Smooth muscle cell (in vitro differentiated cells): Measurements from ENCODE around the gene C11orf58. TPM values are rescaled to one million over a fixed set of nuclear protein-coding genes. Genes with fewer than 3 reads are reported as not detected.

Experiments used
- DNase-seq: peaks from one replicate; lab custom pipeline; 2025; ENCODE audit not compliant: unreplicated experiment; lab: John Stamatoyannopoulos, UW
- H2AFZ ChIP-seq: fragments of 200-600 bp; sonication (generic); 2 replicates; pipeline ENCODE4 v1.6.0; 2016; ENCODE audit warnings: antibody characterized with exemption, low read depth, mild to moderate bottlenecking
- H3F3A ChIP-seq: fragments of 200-600 bp; sonication (generic); 2 replicates; pipeline ENCODE4 v1.6.0; 2017; ENCODE audit warnings: antibody characterized with exemption, low read depth
- H3K27ac ChIP-seq: fragments of 200-600 bp; sonication (generic); 2 replicates; pipeline ENCODE4 v1.5.1; 2016; ENCODE audit warnings: low read depth, mild to moderate bottlenecking
- H3K27me3 ChIP-seq: fragments of 200-600 bp; sonication (generic); 2 replicates; pipeline ENCODE4 v1.6.1; 2016; ENCODE audit warnings: low read depth, mild to moderate bottlenecking
- H3K36me3 ChIP-seq: fragments of 200-600 bp; sonication (generic); 2 replicates; pipeline ENCODE4 v1.5.1; 2016; ENCODE audit warnings: low read depth
- H3K4me1 ChIP-seq: fragments of 200-600 bp; sonication (generic); 2 replicates; pipeline ENCODE4 v1.5.1; 2016; ENCODE audit warnings: low read depth
- H3K4me2 ChIP-seq: fragments of 200-600 bp; sonication (generic); 2 replicates; pipeline ENCODE4 v1.6.0; 2016; ENCODE audit warnings: mild to moderate bottlenecking
- H3K4me3 ChIP-seq: fragments of 200-600 bp; sonication (generic); 2 replicates; pipeline ENCODE4 v1.5.1; 2016; ENCODE audit warnings: mild to moderate bottlenecking
- H3K79me2 ChIP-seq: fragments of 200-600 bp; sonication (generic); 2 replicates; pipeline ENCODE4 v1.6.0; 2016; ENCODE audit warnings: low read depth, mild to moderate bottlenecking
- H3K9ac ChIP-seq: fragments of 200-600 bp; sonication (generic); 2 replicates; pipeline ENCODE4 v1.6.0; 2016; ENCODE audit warnings: low read depth
- H3K9me3 ChIP-seq: fragments of 200-600 bp; sonication (generic); replicated peaks from 2 replicates; pipeline ENCODE4 v1.5.1; 2016; ENCODE audit warnings: low read depth
- H4K20me1 ChIP-seq: fragments of 200-600 bp; sonication (generic); 2 replicates; pipeline ENCODE4 v1.6.0; 2016; ENCODE audit warnings: low read depth
- WGBS: methylation state at CpG from one replicate; pipeline ENCODE4 v1.1.7; 2016; ENCODE audit warnings: low lambda C conversion rate; 5-methylcytosine and 5-hydroxymethylcytosine counted together
- polyA plus RNA-seq: library from polyadenylated mRNA; unstranded; fragments of >200 nt; fragmentation: Nextera tagmentation; extraction: Ambion mirVana; gene quantifications from 2 replicates; pipeline ENCODE4 v1.2.1, GENCODE V29; 2016
- total RNA-seq: library from RNA; depleted of rRNA; stranded (reverse); fragments of >200 nt; gene quantifications from 2 replicates; pipeline ENCODE4 v1.2.3, GENCODE V29; 2014
- TF ChIP-seq, protein P1 (sequence below): fragments of 200-600 bp; sonication (generic); IDR thresholded peaks from 2 replicates; pipeline ENCODE4 v1.5.1; 2017; ENCODE audit warnings: borderline replicate concordance, mild to moderate bottlenecking, antibody characterized with exemption; ENCODE audit not compliant: insufficient read depth, poor library complexity, severe bottlenecking

Gene C11orf58
- total and polyA plus RNA-seq, 2 experiments from 2014 or later = 174 to 183 TPM

DNA sequence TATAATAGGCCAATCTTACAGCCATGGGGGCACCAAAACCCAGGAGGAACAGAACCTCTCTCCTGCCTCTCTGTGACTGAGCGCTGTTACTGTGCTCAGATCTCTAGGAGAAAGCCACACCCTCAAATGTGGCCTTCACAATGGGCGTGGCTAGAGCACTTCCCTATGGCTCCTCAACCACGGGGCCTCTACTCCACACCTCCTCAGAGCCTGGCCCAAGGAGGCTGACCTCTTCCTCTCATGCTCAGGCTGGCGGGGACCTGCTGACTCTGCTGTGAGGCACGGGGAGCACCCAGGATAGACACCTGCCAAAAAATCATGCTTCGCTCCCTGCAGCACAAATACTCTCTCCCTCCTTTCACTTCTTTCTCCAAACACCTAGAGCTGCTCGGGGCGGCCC is 41.0 kb downstream of the C11orf58 start:
- no peaks in the 10 kb centered on the region for H3K27me3 ChIP-seq
- TF ChIP-seq, protein P1, sequence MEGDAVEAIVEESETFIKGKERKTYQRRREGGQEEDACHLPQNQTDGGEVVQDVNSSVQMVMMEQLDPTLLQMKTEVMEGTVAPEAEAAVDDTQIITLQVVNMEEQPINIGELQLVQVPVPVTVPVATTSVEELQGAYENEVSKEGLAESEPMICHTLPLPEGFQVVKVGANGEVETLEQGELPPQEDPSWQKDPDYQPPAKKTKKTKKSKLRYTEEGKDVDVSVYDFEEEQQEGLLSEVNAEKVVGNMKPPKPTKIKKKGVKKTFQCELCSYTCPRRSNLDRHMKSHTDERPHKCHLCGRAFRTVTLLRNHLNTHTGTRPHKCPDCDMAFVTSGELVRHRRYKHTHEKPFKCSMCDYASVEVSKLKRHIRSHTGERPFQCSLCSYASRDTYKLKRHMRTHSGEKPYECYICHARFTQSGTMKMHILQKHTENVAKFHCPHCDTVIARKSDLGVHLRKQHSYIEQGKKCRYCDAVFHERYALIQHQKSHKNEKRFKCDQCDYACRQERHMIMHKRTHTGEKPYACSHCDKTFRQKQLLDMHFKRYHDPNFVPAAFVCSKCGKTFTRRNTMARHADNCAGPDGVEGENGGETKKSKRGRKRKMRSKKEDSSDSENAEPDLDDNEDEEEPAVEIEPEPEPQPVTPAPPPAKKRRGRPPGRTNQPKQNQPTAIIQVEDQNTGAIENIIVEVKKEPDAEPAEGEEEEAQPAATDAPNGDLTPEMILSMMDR = no peak
- no peak overlapping the region for H3K4me2 ChIP-seq
- H3K9ac ChIP-seq = no peak overlapping the region
- H3K4me1 ChIP-seq = peaks cover 3% of the 10 kb centered on the region
- DNase-seq = no peak
- no peak overlapping the region for H3K27ac ChIP-seq
- H3K36me3 ChIP-seq = no peaks in the 10 kb centered on the region
- H3F3A ChIP-seq = no peaks in the 10 kb centered on the region
- H4K20me1 ChIP-seq = no peaks in the 10 kb centered on the region
- WGBS = 82% methylated on average over 8 of the region's 8 CpGs
- no peak overlapping the region for H2AFZ ChIP-seq
- H3K4me3 ChIP-seq = no peak overlapping the region
- no peaks in the 10 kb centered on the region for H3K9me3 ChIP-seq
- H3K79me2 ChIP-seq = no peaks in the 10 kb centered on the region

DNA sequence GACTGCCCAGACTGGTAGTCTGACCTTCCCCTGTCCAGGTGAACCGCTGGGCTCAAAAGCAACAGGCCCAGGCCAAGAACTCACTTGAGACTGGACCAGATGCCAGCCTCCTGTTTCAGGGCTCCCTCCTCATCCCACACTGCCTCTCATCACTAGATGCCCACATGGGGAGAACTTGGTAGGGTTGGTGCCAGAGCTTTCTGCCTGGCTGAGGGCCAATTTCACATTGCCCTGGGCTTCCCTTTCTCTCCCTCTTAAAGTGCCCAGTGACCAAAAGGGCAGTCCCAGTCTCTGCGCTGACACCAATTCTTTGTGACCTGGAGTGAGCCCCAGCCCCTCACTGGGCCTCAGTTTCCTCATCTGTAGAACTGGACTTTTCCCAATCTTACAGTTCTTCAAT is 41.7 kb downstream of the C11orf58 start:
- Histone ChIP-seq H3K36me3 (no peaks in the 10 kb centered on the region), H3K79me2 (no peaks in the 10 kb centered on the region), H3F3A (no peaks in the 10 kb centered on the region), H3K9ac (no peak overlapping the region), H3K27ac (no peak overlapping the region), H3K4me1 (peaks cover 10% of the 10 kb centered on the region), H3K4me3 (no peak overlapping the region), H2AFZ (no peak overlapping the region), H4K20me1 (no peaks in the 10 kb centered on the region), H3K4me2 (no peak overlapping the region), H3K9me3 (no peaks in the 10 kb centered on the region), H3K27me3 (no peaks in the 10 kb centered on the region)
- TF ChIP-seq, protein P1 = no peak
- DNase-seq = no peak
- 100% methylated on average over 2 of the region's 2 CpGs for WGBS

DNA sequence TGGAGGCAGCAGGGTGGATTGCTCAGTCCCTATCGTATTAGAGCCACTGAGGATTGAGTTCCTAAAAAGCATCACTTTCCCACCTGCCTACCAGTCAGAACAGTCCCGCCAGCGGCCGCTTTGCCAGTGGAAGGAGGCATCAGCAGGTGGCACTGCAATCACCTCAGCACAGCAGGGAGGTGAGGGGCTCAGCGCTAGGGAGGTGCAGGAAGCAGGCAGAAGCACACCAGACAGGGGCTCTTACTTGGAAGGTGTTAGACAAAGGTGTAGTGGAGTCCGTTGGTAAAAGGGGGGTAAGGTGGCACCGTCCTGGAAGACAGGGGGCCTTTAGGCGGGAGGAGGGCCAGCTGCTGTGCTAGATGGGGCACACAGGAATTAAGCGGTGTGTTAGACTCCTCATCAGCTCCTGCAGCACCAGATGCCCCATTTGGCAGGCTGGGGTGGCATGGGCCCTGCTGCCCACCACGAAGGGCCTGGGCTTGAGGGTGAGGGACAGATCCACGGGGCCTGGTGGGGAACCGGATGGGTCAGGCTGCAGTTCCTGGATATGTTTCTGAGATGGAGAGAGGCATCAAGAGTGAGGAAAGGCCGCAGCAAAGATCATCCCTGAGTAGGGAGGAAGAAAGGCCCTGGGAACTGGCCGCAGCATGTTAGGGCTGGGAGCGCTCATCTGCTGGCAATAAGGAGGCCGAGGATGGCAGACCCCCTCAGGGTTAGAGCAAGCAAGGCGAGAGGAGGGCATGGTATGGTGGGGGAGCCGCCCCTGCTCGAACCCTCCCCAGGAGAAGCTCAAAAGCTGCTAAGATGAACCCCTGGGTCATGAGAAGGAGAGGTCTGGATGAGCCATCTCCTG is 42.5 kb downstream of the C11orf58 start:
- H3K9me3 ChIP-seq = no peaks in the 10 kb centered on the region
- H3F3A ChIP-seq = no peaks in the 10 kb centered on the region
- no peak overlapping the region for H3K4me2 ChIP-seq
- no peaks in the 10 kb centered on the region for H3K79me2 ChIP-seq
- DNase-seq = no peak
- no peak overlapping the region for H2AFZ ChIP-seq
- no peak overlapping the region for H3K4me3 ChIP-seq
- 89% methylated on average over 19 of the region's 19 CpGs for WGBS
- TF ChIP-seq, protein P1 = no peak
- no peaks in the 10 kb centered on the region for H3K27me3 ChIP-seq
- peaks cover 13% of the 10 kb centered on the region for H3K4me1 ChIP-seq
- H3K36me3 ChIP-seq = no peaks in the 10 kb centered on the region
- H3K27ac ChIP-seq = no peak overlapping the region
- no peak overlapping the region for H3K9ac ChIP-seq
- no peaks in the 10 kb centered on the region for H4K20me1 ChIP-seq
